Epidermal melanocyte (primary cell): ENCODE data around the gene DSTYK.
A peak's percentile ranks its signal among the peaks of the same experiment; 100 is the strongest.
"Not testable (repeated sequence)": the region's sequence is repeated elsewhere in the genome, so short reads cannot be mapped to it uniquely, and the experiment has no call there.

Experiments used
- DNase-seq: peaks from one replicate; pipeline ENCODE4 v3.0.0; 2011; ENCODE audit warnings: low spot score; ENCODE audit not compliant: insufficient read length

The DSTYK gene

GRCh38 chr1:205240569-205240968 is 29.1 kb upstream of the DSTYK start:
- DNase-seq, result no peak

DNA sequence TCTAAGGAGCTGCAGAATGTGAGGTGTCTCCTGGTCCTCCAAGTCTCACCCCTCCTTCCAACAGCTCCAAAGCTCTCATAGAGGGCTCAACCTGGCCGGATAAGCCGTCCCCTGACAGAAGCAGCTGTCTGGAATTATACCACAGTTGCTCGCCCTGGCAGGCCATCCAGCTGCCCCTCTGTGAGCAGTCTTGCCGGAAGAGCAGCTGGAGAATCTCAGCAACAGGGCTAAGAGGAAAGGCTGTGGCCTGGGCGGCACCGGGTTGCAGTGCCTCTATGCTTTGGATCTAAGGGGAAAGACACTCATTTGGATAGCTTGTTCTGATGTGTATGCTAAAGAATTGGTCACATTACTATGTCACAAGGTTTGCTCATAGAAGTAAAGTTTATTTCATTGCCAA is 28.6 kb upstream of the DSTYK start:
- DNase-seq, result no peak

GRCh38 chr1:205239078-205239477 is 27.6 kb upstream of the DSTYK start:
- DNase-seq, result no peak

DNA sequence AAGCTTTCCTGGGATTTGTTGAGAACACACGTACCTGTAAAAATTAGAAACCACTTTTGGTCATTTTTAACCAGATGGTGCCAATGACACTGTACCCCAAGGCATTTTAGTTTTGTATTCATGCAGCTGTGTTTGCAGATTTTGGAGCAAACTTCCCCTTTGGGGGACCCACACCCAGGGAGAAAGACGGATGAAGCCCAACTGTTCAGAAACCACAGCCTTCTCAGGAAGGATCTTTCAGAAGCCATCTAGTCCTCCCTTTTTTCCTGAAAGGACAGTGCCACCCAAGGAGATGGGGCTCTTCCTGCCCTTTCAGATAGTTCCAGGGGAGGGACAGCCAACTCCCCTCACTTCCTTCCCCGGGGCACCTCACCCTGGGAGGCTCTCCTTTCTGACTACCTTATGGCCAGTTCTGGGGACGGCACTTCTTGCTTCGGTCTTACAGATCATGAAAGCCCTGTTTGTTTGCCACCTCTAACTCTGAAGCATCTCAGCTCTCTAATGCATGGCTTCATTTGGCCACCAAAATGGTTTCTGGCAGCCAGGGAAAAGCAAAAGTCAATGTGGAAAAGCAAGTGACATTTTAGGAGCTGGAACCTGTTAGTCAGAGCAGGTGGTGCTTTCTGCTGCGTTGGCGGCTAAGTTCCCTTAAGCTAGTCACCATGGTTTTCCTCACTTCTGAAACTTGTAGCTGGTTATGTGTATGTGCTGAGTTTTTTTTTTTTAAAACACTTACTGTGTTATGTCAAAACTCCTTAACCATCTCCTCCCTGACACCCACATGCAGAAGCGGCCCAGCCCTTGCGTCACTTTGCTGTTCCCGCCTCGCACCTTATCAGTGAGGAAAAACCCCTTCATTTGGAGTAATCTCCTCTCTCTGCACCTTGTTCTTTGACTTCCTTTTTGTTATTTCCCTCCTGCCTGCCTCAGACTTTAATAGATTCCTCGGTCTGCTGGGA is 26.3 kb upstream of the DSTYK start:
- DNase-seq, result no peak

DNA sequence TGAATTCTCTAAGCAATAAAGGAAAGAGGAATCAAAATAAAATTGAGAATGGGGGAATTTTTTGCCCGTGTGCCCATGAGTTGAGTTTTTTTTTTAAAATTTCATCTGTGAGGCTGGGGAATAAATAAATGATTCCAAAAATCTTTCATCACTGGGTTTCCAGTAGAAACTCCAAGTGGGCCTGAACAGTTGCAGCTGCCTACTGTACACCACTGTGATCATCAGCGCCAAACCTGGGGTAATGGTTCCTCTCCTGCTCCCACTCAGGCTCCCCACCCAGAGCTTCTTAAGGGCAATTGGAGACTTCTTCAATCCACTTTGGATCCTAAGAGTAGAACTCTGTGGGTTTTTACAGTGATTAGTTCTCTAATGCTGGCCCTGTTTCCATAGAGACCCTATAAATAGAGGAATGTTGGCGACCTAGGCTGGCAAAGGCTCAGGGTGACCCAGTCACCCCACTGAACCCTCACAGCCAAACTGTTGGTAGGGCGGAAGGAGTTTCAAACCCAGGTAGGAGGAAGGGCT is 25.5 kb upstream of the DSTYK start:
- no peak for DNase-seq

GRCh38 chr1:205236526-205236925 is 25.0 kb upstream of the DSTYK start:
- no peak for DNase-seq

DNA sequence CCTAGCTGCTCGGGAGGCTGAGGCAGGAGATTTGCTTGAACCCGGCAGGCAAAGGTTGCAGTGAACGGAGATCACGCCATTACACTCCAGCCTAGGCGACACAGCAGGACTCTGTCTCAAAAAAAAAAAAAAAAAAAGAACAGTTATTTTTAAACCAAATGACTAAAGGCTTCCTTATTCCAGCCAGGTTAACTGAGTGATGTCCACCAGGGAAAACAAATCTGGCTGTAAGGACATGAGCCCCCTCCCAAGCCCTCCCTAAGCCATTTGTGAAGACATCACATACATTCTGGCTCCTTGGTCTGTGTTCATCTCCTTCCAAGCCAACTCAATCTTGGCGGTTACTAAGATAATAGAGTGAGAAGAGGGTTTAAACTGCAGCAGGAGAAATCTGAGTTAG is 24.4 kb upstream of the DSTYK start:
- no peak for DNase-seq

DNA sequence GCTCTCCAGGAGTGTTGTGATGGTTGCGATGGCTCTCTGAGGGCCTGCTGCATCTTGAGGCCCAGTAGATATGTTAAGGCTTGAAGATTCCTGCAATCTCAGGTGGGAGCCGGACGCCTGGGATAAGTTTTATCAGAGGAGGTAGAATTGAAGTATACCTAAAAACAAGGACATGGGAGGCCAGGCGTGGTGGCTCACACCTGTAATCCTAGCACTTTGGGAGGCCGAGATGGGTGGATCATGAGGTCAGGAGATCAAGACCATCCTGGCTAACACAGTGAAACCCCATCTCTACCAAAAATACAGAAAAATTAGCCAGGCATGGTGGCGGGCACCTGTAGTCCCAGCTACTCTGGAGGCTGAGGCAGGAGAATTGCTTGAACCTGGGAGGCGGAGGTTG is 22.5 kb upstream of the DSTYK start:
- not testable (repeated sequence) for DNase-seq

- no peak for DNase-seq
Observed at GRCh38 chr1:205232945-205233397, 21.5 kb upstream of the DSTYK start.

DNA sequence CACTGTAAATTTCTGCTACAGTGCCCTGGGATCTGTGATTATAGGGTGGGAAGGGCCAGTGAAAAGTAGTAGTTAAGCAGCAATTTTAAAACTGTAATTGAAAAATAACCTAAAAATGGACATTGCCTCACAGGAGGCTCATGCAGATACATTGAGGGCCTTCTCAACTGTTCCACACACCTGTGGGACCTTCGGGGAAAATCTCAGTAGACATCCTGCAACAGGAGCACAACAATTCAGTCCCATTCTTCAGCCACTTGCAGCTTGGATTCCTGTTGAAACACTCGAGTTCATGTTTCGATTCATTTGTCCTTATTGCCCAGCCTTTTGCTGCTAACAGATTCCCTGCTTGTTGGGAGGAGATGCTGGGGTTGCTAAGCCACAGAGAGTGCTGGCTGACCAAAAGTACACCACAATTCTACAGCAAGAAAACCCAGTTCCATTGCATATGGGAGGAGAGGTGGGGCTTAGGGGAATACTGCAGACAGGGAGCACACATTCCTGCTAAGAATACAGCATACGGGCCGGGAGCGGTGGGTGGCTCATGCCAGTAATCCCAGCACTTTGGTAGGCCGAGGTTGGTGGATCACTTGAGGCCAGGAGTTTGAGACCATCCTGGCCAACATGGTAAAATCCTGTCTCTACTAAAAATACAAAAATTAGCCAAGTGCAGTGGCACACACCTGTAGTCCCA is 20.8 kb upstream of the DSTYK start:
- DNase-seq, result no peak

GRCh38 chr1:205230982-205231381 is 19.5 kb upstream of the DSTYK start:
- no peak for DNase-seq

DNA sequence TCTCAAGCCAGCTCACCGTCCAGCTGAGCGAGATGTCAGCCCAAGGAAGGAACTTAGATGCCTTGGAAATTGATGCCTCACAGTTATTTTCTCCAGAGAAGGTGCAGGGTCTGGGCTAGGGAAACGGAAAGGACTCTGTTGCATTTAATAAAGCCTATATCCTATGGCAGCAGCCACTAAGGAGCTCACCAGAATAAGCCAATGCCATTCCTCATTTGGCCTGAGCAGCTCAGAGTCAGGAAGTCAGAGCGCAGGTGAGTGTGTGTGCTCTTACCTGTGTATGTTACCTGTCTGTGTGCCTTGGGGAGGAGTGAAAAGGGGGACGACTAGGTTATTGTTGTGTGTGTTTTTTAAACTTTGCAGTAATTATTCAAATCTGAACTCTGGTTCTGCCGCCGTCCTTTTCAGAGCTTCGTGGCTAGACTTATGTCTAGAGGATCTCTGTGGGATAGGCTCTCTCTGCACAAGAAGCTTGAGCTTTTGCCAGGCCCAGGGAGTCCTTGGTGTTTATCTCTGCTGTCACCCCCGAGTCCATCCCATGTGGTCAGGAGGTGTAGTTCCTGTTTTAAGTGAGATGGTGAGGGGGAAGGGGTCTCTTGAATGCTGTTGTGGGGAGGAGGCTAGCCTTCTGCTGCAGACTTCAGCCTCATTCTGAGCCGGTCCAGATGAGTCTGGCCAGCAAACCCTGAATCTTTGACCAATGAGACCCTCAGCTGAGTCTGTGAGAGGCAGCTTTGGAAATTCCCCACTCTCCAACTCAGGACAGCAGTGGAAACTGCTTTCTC is 18.6 kb upstream of the DSTYK start:
- no peak for DNase-seq

DNA sequence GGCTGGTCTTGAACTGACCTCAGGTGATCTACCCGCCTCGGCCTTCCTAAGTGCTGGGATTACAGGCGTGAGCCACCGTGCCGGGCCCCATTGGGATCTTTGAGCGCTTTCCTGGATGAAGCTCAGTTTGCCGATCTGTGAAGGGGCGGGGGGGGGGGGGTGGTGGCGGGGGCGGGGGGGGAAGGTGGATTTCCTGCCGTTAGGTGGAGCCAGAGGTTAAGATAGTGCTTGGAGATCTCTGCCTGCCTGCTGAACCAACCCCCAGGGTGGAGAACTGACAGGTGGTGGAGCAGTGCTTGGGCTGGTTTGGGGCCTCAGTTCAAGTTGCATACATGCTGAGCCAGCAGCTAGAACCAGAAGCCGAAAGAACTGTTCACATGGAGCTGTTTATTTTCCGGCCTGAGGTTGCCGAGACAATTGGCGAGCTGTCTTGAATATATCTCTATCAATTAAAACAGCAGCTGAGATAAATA is 17.9 kb upstream of the DSTYK start:
- DNase-seq, result peak; percentile 63

GRCh38 chr1:205228093-205228521 is 16.6 kb upstream of the DSTYK start:
- DNase-seq, result no peak

DNA sequence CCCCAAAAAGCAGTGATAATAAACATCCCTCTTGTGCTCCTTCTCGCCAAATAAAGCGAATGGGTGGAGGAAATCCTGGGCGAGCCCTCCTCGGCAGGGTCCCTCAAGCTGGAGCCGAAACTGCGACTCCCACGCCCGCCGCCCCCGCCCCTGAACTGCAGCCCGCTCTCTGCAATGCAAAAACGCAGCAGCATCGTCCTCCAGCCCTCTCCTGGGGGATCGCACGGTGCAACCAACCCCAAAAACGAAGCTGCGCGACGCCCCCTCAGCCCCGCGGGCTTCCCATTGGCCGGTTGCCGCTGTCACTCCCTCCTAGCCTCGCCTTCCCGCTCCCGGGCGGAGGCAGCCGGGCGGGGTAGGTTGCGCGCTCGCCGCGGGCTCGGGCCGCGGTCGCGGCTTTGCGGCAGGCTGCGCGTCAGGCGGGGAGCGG is 16.1 kb upstream of the DSTYK start, which contains the start of gene TMCC2:
TSS of gene TMCC2 (plus strand) at position 363 of the 430 bp plus-strand sequence. CDS start 619 bp downstream, outside the sequence.
- peak; percentile 95 for DNase-seq

- DNase-seq, result no peak
Observed at GRCh38 chr1:205226868-205227583, 15.5 kb upstream of the DSTYK start.

- no peak for DNase-seq
Observed at GRCh38 chr1:205225901-205226765, 14.6 kb upstream of the DSTYK start.

GRCh38 chr1:205224736-205225135 is 13.2 kb upstream of the DSTYK start:
- DNase-seq, result no peak

- no peak for DNase-seq
Observed at GRCh38 chr1:205220421-205220820, 8.9 kb upstream of the DSTYK start.
